ENCODE data around the gene DNAJC1.

DNAJC1 gene, protein sequence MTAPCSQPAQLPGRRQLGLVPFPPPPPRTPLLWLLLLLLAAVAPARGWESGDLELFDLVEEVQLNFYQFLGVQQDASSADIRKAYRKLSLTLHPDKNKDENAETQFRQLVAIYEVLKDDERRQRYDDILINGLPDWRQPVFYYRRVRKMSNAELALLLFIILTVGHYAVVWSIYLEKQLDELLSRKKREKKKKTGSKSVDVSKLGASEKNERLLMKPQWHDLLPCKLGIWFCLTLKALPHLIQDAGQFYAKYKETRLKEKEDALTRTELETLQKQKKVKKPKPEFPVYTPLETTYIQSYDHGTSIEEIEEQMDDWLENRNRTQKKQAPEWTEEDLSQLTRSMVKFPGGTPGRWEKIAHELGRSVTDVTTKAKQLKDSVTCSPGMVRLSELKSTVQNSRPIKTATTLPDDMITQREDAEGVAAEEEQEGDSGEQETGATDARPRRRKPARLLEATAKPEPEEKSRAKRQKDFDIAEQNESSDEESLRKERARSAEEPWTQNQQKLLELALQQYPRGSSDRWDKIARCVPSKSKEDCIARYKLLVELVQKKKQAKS

DNA sequence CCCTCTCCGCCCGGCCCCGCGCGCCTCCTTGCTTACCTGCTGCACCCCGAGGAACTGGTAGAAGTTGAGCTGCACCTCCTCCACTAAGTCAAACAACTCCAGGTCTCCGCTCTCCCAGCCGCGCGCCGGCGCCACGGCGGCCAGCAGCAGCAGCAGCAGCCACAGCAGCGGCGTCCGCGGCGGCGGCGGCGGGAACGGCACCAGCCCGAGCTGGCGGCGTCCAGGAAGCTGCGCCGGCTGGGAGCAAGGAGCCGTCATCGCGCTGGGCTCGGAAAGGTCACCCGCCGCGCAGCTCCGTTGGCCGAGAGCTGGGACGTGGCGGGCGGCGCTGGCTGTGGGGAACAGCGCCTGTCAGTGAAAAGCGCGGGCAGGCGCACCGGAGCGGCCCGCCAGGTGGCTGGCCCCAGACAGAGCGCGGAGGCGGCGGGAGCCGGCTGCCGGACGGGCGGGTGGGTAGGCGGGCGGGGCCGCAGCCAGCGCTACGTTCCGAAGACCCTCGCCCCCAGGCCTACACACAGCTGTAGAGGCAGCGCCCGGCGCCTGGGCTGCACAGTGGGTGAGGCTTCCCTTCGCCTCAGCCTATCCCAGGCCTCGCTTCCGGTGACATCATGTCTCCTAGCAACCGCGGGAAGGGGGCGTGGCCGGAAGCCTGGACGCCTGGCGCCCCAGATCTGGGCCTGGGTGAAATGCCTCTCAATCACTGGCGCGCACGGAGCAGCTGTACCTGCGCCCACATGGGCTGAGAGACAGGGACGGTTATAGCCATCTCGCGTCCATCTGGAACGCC lies at the start of gene DNAJC1:
Gene DNAJC1, minus strand, starts transcription at position 554 of the 787 bp plus-strand sequence. Its CDS starts 296 bp downstream, at position 258.
- in situ Hi-C loops (cut with MboI; ENCODE audit: low sequenced_read_pairs, unreplicated experiment) = loop anchor here (10.0 to 25.0 kb wide), 2 partner anchors 434 to 991 kb away; no protein-coding TSS in a partner anchor
- TF ChIP-seq, protein P1, sequence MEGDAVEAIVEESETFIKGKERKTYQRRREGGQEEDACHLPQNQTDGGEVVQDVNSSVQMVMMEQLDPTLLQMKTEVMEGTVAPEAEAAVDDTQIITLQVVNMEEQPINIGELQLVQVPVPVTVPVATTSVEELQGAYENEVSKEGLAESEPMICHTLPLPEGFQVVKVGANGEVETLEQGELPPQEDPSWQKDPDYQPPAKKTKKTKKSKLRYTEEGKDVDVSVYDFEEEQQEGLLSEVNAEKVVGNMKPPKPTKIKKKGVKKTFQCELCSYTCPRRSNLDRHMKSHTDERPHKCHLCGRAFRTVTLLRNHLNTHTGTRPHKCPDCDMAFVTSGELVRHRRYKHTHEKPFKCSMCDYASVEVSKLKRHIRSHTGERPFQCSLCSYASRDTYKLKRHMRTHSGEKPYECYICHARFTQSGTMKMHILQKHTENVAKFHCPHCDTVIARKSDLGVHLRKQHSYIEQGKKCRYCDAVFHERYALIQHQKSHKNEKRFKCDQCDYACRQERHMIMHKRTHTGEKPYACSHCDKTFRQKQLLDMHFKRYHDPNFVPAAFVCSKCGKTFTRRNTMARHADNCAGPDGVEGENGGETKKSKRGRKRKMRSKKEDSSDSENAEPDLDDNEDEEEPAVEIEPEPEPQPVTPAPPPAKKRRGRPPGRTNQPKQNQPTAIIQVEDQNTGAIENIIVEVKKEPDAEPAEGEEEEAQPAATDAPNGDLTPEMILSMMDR (IDR thresholded peaks at IDR 0.05; ENCODE audit: borderline replicate concordance, control extremely low read depth, extremely low read depth, insufficient read depth, missing control alignments) = no peak
- peak; percentile 95 for DNase-seq (ENCODE audit: low spot score)

DNA sequence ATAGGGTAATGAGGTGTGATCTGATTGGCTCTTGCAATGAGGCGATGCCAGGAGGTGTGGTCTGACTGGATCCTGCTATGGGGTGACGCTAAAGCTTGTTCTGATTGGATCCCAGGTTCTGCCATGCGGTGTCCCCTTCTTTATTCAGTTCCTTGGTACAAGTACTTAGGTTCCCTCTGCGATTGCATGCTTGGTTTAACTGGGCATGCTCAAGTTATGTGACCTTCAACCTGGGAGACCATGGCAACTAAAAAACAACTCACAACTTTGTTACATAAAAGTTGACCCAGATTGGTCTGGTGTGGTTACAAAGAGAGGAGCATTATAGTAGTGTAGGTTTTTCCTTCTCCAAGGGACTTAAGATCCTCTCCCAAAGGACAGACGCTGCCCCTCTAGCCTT lies 49.5 kb upstream of the DNAJC1 start:
- no peak for DNase-seq (ENCODE audit: low spot score)
- in situ Hi-C loops (cut with MboI; ENCODE audit: low sequenced_read_pairs, unreplicated experiment) = no loop called here
- TF ChIP-seq, protein P1 (IDR thresholded peaks at IDR 0.05; ENCODE audit: borderline replicate concordance, control extremely low read depth, extremely low read depth, insufficient read depth, missing control alignments) = no peak

DNA sequence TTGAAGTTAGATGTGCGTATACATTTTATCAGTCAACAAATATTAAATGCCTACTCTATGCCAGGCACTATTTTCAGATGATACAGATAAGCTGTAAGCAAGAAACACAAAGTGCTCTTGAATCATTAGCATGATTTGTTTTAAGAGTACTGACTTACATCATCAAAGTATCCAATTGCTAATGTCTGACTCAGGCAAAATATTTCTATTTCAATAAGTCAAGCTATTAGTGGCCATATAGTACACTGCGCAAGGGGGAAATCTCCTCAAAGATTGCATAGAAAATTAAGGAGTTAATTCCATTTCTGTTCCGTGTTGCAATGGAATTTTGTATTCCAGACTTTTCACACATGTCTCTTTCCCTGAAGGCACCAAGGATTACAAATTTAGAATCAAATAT lies 46.1 kb upstream of the DNAJC1 start:
- TF ChIP-seq, protein P1 (IDR thresholded peaks at IDR 0.05; ENCODE audit: borderline replicate concordance, control extremely low read depth, extremely low read depth, insufficient read depth, missing control alignments) = no peak

DNA sequence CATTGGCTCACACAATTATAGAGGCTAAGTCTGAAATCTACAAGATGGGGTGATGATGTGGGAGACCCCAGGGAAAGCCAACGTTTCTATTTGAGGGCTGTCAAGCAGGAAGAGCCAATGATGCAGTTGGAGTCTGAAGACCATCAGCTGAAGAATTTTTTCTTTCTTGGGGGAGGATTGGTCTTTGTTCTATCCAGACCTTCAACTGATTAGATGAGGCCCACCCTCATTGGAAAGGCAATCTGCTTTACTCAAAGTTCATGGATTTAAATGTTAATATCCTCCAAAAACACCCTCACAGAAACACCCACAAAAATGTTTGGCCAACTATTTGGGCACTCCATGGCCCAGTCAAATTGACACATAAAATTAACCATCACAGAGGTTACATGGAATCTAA lies 44.3 kb upstream of the DNAJC1 start:
- DNase-seq (ENCODE audit: low spot score) = no peak
- in situ Hi-C loops (cut with MboI; ENCODE audit: low sequenced_read_pairs, unreplicated experiment) = no loop called here
- TF ChIP-seq, protein P1 (IDR thresholded peaks at IDR 0.05; ENCODE audit: borderline replicate concordance, control extremely low read depth, extremely low read depth, insufficient read depth, missing control alignments) = no peak

More for the DNA sequence above, 46.1 kb upstream of the DNAJC1 start:
- in situ Hi-C loops (cut with MboI; ENCODE audit: low sequenced_read_pairs, unreplicated experiment) = no loop called here
- no peak for DNase-seq (ENCODE audit: low spot score)

DNA sequence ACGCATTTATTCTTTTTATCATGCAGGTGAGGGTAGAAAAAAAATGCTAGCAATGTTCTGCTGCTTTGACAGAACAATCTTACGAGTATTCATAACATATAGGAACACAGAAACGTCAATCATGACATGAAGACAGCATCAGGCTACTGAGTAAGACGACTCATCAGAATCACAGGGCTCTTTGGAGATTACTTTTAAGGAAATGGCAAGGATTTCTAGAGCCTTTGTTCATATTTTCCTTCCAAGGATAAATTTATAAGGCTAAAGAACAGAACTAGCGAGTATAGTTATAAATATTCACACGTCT lies 39.8 kb upstream of the DNAJC1 start:
- in situ Hi-C loops (cut with MboI; ENCODE audit: low sequenced_read_pairs, unreplicated experiment) = no loop called here
- TF ChIP-seq, protein P1 (IDR thresholded peaks at IDR 0.05; ENCODE audit: borderline replicate concordance, control extremely low read depth, extremely low read depth, insufficient read depth, missing control alignments) = no peak
- no peak for DNase-seq (ENCODE audit: low spot score)

DNA sequence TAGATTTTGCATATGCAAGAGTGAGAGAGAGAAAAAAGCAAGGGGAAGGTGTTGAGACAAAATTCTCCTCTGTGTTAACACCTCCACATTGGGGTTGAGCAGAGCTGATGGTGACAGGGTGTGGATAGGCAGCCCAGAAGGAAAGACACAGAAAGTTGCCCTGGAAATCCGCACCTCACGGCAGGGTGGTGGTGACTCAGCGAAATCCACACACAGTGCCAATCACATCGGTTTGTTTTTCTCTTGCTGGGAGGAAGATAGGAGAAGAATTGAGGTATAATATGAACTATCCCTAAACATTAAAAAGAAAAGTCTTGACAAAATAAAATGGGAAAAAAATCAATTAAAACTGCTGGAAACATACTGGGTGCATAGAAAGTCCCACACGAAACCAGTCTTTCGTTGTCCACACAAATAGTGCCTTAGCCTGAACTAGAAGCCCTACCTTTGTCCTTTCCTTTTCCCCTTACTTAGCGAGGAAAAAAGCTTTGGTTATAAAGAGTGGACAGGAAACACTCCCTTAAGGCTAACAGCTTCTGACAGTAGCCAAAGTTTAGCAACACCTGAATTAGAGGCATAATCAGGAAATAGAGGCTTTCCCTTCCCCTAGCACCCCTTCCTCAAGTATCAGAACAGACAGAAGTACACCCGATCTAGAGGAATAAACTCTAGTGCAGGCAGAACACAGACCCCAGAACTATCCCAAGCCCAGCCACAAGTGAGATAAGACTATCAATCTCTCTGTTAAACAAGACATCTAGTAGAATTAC lies 39.2 kb upstream of the DNAJC1 start:
- in situ Hi-C loops (cut with MboI; ENCODE audit: low sequenced_read_pairs, unreplicated experiment) = no loop called here
- no peak for DNase-seq (ENCODE audit: low spot score)

More for the DNA sequence above, 39.2 kb upstream of the DNAJC1 start:
- TF ChIP-seq, protein P1 (IDR thresholded peaks at IDR 0.05; ENCODE audit: borderline replicate concordance, control extremely low read depth, extremely low read depth, insufficient read depth, missing control alignments) = no peak

Measured in GM13976 (cell line).